CD14-positive monocyte (primary cell): ENCODE results near the gene RNU11. TPM values are rescaled to one million over a fixed set of nuclear protein-coding genes. Genes with fewer than 3 reads are reported as not detected.
"Not testable (repeated sequence)": the region's sequence is repeated elsewhere in the genome, so short reads cannot be mapped to it uniquely, and the experiment has no call there.

Experiments used
- DNase-seq, 3 donors: peaks; one replicate each; pipeline ENCODE4 v3.0.0-alpha.2; 2011 to 2022
- H2AFZ ChIP-seq: 2 replicates; pipeline ENCODE4 v1.6.0; 2012; ENCODE audit warnings: mild to moderate bottlenecking, low read depth, low read length, inconsistent platforms; ENCODE audit not compliant: insufficient read depth, poor library complexity, severe bottlenecking
- H3K27ac ChIP-seq, 2 donors: 1 replicate in 1 of 2; 2 replicates in 1 of 2; pipeline ENCODE4 v1.5.1; 2012 to 2013; ENCODE audit warnings: low read length in 2 of 2, control low read depth in 1 of 2, inconsistent platforms in 1 of 2, low read depth in 1 of 2, mild to moderate bottlenecking in 1 of 2
- H3K27me3 ChIP-seq, 2 donors: one replicate each; pipeline versions ENCODE4 v1.6.0 to v1.6.1; 2011 to 2013; ENCODE audit warnings: low read length in 2 of 2; ENCODE audit not compliant: control insufficient read depth in 2 of 2, insufficient read depth in 2 of 2
- H3K36me3 ChIP-seq, 2 donors: replicated peaks in 1 of 2; 1 replicate in 1 of 2; 2 replicates in 1 of 2; pipeline versions ENCODE4 v1.5.1 to v1.6.1; 2012 to 2013; ENCODE audit warnings: low read length in 2 of 2, control low read depth in 1 of 2, inconsistent platforms in 1 of 2, mild to moderate bottlenecking in 1 of 2; ENCODE audit not compliant: insufficient read depth in 2 of 2, control insufficient read depth in 1 of 2
- H3K4me1 ChIP-seq, 2 donors: 1 replicate in 1 of 2; 2 replicates in 1 of 2; pipeline versions ENCODE4 v1.5.1 to v1.6.1; 2012 to 2013; ENCODE audit warnings: low read length in 2 of 2, control low read depth in 1 of 2, inconsistent platforms in 1 of 2, mild to moderate bottlenecking in 1 of 2, moderate library complexity in 1 of 2; ENCODE audit not compliant: insufficient read depth in 2 of 2, control insufficient read depth in 1 of 2
- H3K4me2 ChIP-seq: replicated peaks from 2 replicates; pipeline ENCODE3; 2012; ENCODE audit warnings: low read length, moderate library complexity, mild to moderate bottlenecking; ENCODE audit not compliant: poor library complexity, severe bottlenecking; ENCODE audit errors: extremely low read depth
- H3K4me3 ChIP-seq, 3 experiments: fragments of 200-600 bp in 1 of 3; sonication (generic) in 1 of 3; replicated peaks in 1 of 3; 1 replicate in 2 of 3; 2 replicates in 1 of 3; pipeline ENCODE4 v1.5.1; 2011 to 2013; ENCODE audit warnings: low read length in 3 of 3, mild to moderate bottlenecking in 3 of 3, control low read depth in 2 of 3, low read depth in 2 of 3, inconsistent platforms in 1 of 3, moderate library complexity in 1 of 3
- H3K79me2 ChIP-seq: 2 replicates; pipeline ENCODE4 v1.6.0; 2012; ENCODE audit warnings: mild to moderate bottlenecking, control low read depth, inconsistent platforms, low read length, moderate library complexity; ENCODE audit not compliant: insufficient read depth
- H3K9ac ChIP-seq: 2 replicates; pipeline ENCODE4 v1.6.0; 2017; ENCODE audit warnings: low read length, mild to moderate bottlenecking; ENCODE audit not compliant: insufficient read depth, poor library complexity, severe bottlenecking
- H3K9me3 ChIP-seq, 2 donors: replicated peaks in 1 of 2; 1 replicate in 1 of 2; 2 replicates in 1 of 2; pipeline versions ENCODE4 v1.5.1 to v1.6.1; 2012 to 2013; ENCODE audit warnings: low read length in 2 of 2, control low read depth in 1 of 2; ENCODE audit not compliant: control insufficient read depth in 1 of 2, insufficient read depth in 1 of 2
- H4K20me1 ChIP-seq: 2 replicates; pipeline ENCODE4 v1.6.0; 2012; ENCODE audit warnings: mild to moderate bottlenecking, low read length, control low read depth, moderate library complexity; ENCODE audit not compliant: insufficient read depth
- H3K27ac Mint-ChIP-seq, 7 donors: one replicate each; pipeline ENCODE4 v1.8.0; 2020; ENCODE audit warnings: mild to moderate bottlenecking in 7 of 7, mixed read lengths in 7 of 7, moderate library complexity in 6 of 7, inconsistent platforms in 2 of 7
- H3K27me3 Mint-ChIP-seq, 3 donors: one replicate each; pipeline ENCODE4 v1.8.0; 2021 to 2022; ENCODE audit warnings: low read depth in 3 of 3, mild to moderate bottlenecking in 3 of 3, mixed read lengths in 3 of 3, moderate library complexity in 3 of 3, inconsistent platforms in 1 of 3
- H3K36me3 Mint-ChIP-seq, 2 donors: one replicate each; pipeline ENCODE4 v1.8.0; 2020; ENCODE audit warnings: mixed read lengths in 2 of 2, inconsistent platforms in 1 of 2, mild to moderate bottlenecking in 1 of 2
- H3K4me1 Mint-ChIP-seq: one replicate; pipeline ENCODE4 v1.8.0; 2020; ENCODE audit warnings: mild to moderate bottlenecking, mixed read lengths
- H3K4me3 Mint-ChIP-seq, 2 donors: one replicate each; pipeline ENCODE4 v1.8.0; 2020; ENCODE audit warnings: mild to moderate bottlenecking in 2 of 2, mixed read lengths in 2 of 2, moderate library complexity in 1 of 2
- H3K9me3 Mint-ChIP-seq, 7 donors: one replicate each; pipeline ENCODE4 v1.8.0; 2020 to 2022; ENCODE audit warnings: mixed read lengths in 7 of 7, mild to moderate bottlenecking in 6 of 7, moderate library complexity in 6 of 7, inconsistent platforms in 2 of 7
- CTCF ChIP-seq: fragments of 200-600 bp; IDR thresholded peaks from one replicate; pipeline ENCODE4 v1.8.0; 2022; ENCODE audit warnings: antibody characterized with exemption, mild to moderate bottlenecking
- WGBS: methylation state at CpG from one replicate; pipeline ENCODE4 v1.1.5; 2013; ENCODE audit warnings: missing lambda C conversion rate; ENCODE audit not compliant: insufficient coverage; 5-methylcytosine and 5-hydroxymethylcytosine counted together
- intact Hi-C, 2 donors: fragments of 100-400 bp; cut with micrococcal nuclease; formaldehyde crosslinking; loops; one replicate each; pipeline versions ENCODE4 v1.15.0 to v1.15.1; 2023
- polyA plus RNA-seq, 3 donors: library from polyadenylated mRNA; depleted of rRNA in 1 of 3; unstranded in 2 of 3; stranded (reverse) in 1 of 3; fragments of 300-500 nt in 2 of 3; fragments of >200 nt in 1 of 3; fragmentation: Illumina TruSeq in 2 of 3; gene quantifications; 1 replicate in 2 of 3; 2 replicates in 1 of 3; pipeline ENCODE4 v1.2.3, GENCODE V29; 2012 to 2021

Gene RNU11
- polyA plus RNA-seq, 3 donors, result not detected

DNA sequence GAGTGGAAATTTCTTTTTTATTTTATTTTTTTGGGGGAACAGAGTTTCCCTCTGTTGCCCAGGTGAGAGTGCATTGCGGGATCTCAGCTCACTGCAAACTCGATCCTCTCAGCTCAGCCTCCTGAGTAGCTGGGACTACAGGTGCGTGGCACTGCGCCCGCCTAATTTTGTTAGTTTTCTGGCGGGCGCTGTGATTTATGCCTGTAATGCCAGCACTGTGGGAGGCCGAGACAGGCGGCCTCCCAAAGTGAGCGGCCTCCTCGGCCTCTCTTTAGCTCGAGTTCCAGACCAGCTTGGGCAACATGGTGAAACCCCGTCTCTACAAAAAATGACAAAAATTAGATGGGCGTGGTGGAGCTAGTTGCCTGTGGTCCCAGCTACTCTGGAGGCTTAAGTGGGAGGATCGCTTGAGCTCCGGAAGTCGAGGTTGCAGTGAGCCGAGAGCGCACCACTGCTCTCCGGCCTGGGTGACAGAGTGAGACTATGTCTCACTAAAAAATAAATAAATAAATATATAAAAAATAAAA, 22.9 kb downstream of the RNU11 start:
- Histone ChIP-seq H3K9ac (no peak overlapping the region), H3K27ac (no peak overlapping the region), H3K4me3 (no peak overlapping the region), H3K4me1 (peaks cover 25 to 27% of the 10 kb centered on the region in 2 donors), H2AFZ (no peak overlapping the region), H3K4me2 (no peak overlapping the region), H3K79me2 (peaks cover 60% of the 10 kb centered on the region), H3K36me3 (peaks cover 0 to 11% of the 10 kb centered on the region in 2 donors), H3K27me3 (no peaks in the 10 kb centered on the region), H4K20me1 (peaks cover 20% of the 10 kb centered on the region), H3K9me3 (no peaks in the 10 kb centered on the region)
- peaks cover 0 to 1% (median 0%) of the 10 kb centered on the region in 3 donors for H3K27me3 Mint-ChIP-seq
- H3K4me3 Mint-ChIP-seq, result no peak overlapping the region
- H3K36me3 Mint-ChIP-seq, result peaks cover 9 to 19% of the 10 kb centered on the region in 2 donors
- intact Hi-C loops, result no loop called here
- no peaks in the 10 kb centered on the region for H3K9me3 Mint-ChIP-seq
- H3K27ac Mint-ChIP-seq, result no peak overlapping the region
- peaks cover 9% of the 10 kb centered on the region for H3K4me1 Mint-ChIP-seq
- WGBS, result 99% methylated on average over 12 of the region's 20 CpGs
- no peak for TF ChIP-seq CTCF
- no peak for DNase-seq

GRCh38 chr1:28672971-28673370, 24.6 kb downstream of the RNU11 start:
- Histone ChIP-seq H4K20me1 (peaks cover 29% of the 10 kb centered on the region), H3K4me1 (peaks cover 16 to 20% of the 10 kb centered on the region in 2 donors), H3K36me3 (peaks cover 0 to 11% of the 10 kb centered on the region in 2 donors), H3K79me2 (peaks cover 74% of the 10 kb centered on the region)
- H3K27ac ChIP-seq, H3K4me2 ChIP-seq, H3K27me3 Mint-ChIP-seq, H3K4me1 Mint-ChIP-seq, H3K9me3 ChIP-seq, H3K9me3 Mint-ChIP-seq, DNase-seq, H3K4me3 Mint-ChIP-seq, H3K9ac ChIP-seq, intact Hi-C loops, H2AFZ ChIP-seq, H3K4me3 ChIP-seq, H3K27me3 ChIP-seq: not testable (repeated sequence)
- Mint-ChIP-seq H3K27ac (peak overlapping the region in 2 of 7 donors; percentile 66 to 78), H3K36me3 (peaks cover 12 to 24% of the 10 kb centered on the region in 2 donors)
- WGBS, result over 99% methylated on average over 10 of the region's 15 CpGs
